Heart right ventricle (tissue), 16 donors: ENCODE data around the gene IL1RAPL1. TPM values are rescaled to one million over a fixed set of nuclear protein-coding genes. Genes with fewer than 3 reads are reported as not detected.
A peak's percentile ranks its signal among the peaks of the same experiment; 100 is the strongest.

Experiments used
- ATAC-seq, 8 donors: fragments of 200-7000 bp; cut with Tn5 transposase; one replicate each; pipeline ENCODE4 v1.9.1; 2020; ENCODE audit warnings: mild to moderate bottlenecking in 8 of 8, moderate library complexity in 8 of 8, moderate number of reproducible peaks in 1 of 8
- DNase-seq, 2 donors: peaks; one replicate each; pipeline ENCODE4 v3.0.0-alpha.2; 2020
- H3K27ac ChIP-seq, 10 donors: fragments of 200-600 bp; sonication (generic) in 2 of 10; one replicate each; pipeline versions ENCODE4 v1.5.0 to v1.8.0; 2020 to 2022; ENCODE audit warnings: mild to moderate bottlenecking in 3 of 10
- H3K27me3 ChIP-seq, 7 donors: fragments of 200-600 bp; one replicate each; pipeline ENCODE4 v1.8.0; 2021 to 2022; ENCODE audit warnings: mild to moderate bottlenecking in 2 of 7
- H3K36me3 ChIP-seq, 9 donors: fragments of 200-600 bp; sonication (generic) in 1 of 9; one replicate each; pipeline versions ENCODE4 v1.5.0 to v1.8.0; 2020 to 2022; ENCODE audit warnings: mild to moderate bottlenecking in 2 of 9
- H3K4me1 ChIP-seq, 9 donors: fragments of 200-600 bp; sonication (generic) in 1 of 9; one replicate each; pipeline versions ENCODE4 v1.5.0 to v1.8.0; 2020 to 2022; ENCODE audit warnings: mild to moderate bottlenecking in 4 of 9
- H3K4me3 ChIP-seq, 10 donors: fragments of 200-600 bp; sonication (generic) in 2 of 10; one replicate each; pipeline versions ENCODE4 v1.5.0 to v1.8.0; 2020 to 2022; ENCODE audit warnings: mild to moderate bottlenecking in 7 of 10, moderate library complexity in 2 of 10
- H3K9me3 ChIP-seq, 11 donors: fragments of 200-600 bp in 10 of 11; sonication (generic) in 2 of 11; one replicate each; pipeline versions ENCODE4 v1.5.0 to v1.8.0; 2013 to 2022; ENCODE audit warnings: mild to moderate bottlenecking in 2 of 11, control low read depth in 1 of 11, moderate library complexity in 1 of 11
- WGBS, 2 donors: extraction: QIAGEN DNeasy Blood & Tissue Kit; methylation state at CpG; one replicate each; pipeline ENCODE4 v1.1.7; 2013; ENCODE audit warnings: inconsistent platforms in 1 of 2; 5-methylcytosine and 5-hydroxymethylcytosine counted together
- intact Hi-C, 10 donors: fragments of 100-400 bp; cut with DNase I; formaldehyde crosslinking; loops; one replicate each; pipeline versions ENCODE4 v1.11.1 to v1.14.2; 2022
- polyA plus RNA-seq, 2 donors: library from polyadenylated mRNA; stranded (reverse); fragments of 200-250 nt; gene quantifications; one replicate each; pipeline ENCODE4 v1.2.3, GENCODE V29; 2013
- total RNA-seq, 10 donors: library from RNA; stranded (reverse); fragmentation: NEBNext Ultra II Directional in 3 of 10; extraction: Animal tissue kit (Norgen Biotek cat#: 25700) in 3 of 10; gene quantifications; one replicate each; pipeline versions ENCODE4 v1.2.1 to v1.2.4, GENCODE V29; 2021 to 2023
- TF ChIP-seq, protein P1 (sequence below), 9 donors: fragments of 200-600 bp; sonication (generic) in 2 of 9; IDR thresholded peaks; one replicate each; pipeline versions ENCODE4 v1.5.0 to v1.8.0; 2021 to 2022; ENCODE audit warnings: antibody characterized with exemption in 9 of 9, mild to moderate bottlenecking in 5 of 9, moderate library complexity in 1 of 9
- donor health status: Arrhythmogenic right ventricular cardiomyopathy.
- donor health status: ischemic (EF 13 %, LVEDD 7.1; RV severe dilation, severe dysfunction).
- donor health status: healthy with polysubstance abuse.
- donor health status: DM: no; HTN: yes; CAD: no.
- donor health status: DM: no; HTN: no; CAD: no.
- donor health status: ischemic (EF 25% LVEDD 6.9; RV normal size, moderate dysfunction).
- donor health status: ischemic (EF 25% LVEDD 5.7; RV mildly dilated, moderate dysfunction).
- donor health status: healthy.
- donor health status: DM: yes; HTN: yes; CAD: no.
- donor health status: Ischemic cardiomyopathy.
- donor health status: ischemic (EF 35%, LVEDD 5.7; RV mildly dilated, moderate dysfunction).
- donor health status: nonischemic (EF 11% LVEDD 7.7; RV severe dilation, severe dysfunction).
- donor health status: DM: yes; HTN: yes; CAD: no.
- donor health status: PGD.
- donor health status: ischemic (EF 29% LVEDD 5.4; RV normal size, mild dysfunction).
- donor health status: nonischemic (EF 23%, LVEDD 6.1; RV moderate dilation, normal function).

The IL1RAPL1 gene
- total and polyA plus RNA-seq, 12 donors = 0.13 to 6.3 (median 2.8) TPM

DNA sequence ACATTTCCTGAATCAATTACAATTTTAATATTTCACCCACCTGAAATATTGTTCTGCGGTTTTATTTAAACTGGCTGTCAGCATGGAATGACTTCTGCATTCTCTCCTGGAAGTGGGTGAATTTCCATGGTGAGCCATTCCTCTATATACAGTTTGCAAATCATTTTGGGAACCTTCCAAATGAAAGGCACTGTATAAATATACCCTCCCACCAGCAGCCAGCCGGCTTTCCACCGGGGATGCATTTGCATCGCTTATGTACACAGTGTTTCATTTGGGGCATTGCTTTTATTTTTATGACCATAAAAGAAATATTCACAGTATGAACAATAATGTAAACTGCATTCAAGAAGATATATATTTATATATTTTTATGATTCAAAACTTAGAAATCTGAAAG is 4.7 kb upstream of the IL1RAPL1 start:
- DNase-seq (no peak), ATAC-seq (no peak)
- no peaks in the 10 kb centered on the region for H3K36me3 ChIP-seq
- peaks cover 0 to 30% (median 0%) of the 10 kb centered on the region in 7 donors for H3K27me3 ChIP-seq
- WGBS, 2 donors = 60 to 61% methylated on average over 4 of the region's 4 CpGs
- H3K27ac ChIP-seq = no peak overlapping the region
- H3K4me3 ChIP-seq = no peak overlapping the region
- TF ChIP-seq, protein P1, sequence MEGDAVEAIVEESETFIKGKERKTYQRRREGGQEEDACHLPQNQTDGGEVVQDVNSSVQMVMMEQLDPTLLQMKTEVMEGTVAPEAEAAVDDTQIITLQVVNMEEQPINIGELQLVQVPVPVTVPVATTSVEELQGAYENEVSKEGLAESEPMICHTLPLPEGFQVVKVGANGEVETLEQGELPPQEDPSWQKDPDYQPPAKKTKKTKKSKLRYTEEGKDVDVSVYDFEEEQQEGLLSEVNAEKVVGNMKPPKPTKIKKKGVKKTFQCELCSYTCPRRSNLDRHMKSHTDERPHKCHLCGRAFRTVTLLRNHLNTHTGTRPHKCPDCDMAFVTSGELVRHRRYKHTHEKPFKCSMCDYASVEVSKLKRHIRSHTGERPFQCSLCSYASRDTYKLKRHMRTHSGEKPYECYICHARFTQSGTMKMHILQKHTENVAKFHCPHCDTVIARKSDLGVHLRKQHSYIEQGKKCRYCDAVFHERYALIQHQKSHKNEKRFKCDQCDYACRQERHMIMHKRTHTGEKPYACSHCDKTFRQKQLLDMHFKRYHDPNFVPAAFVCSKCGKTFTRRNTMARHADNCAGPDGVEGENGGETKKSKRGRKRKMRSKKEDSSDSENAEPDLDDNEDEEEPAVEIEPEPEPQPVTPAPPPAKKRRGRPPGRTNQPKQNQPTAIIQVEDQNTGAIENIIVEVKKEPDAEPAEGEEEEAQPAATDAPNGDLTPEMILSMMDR (IDR thresholded peaks at IDR 0.05) = no peak
- H3K4me1 ChIP-seq = no peaks in the 10 kb centered on the region
- intact Hi-C loops = loop anchor here in 1 of 10 donors (10.0 kb wide), 1 partner anchor 512 kb away; no protein-coding TSS in a partner anchor
- H3K9me3 ChIP-seq = no peaks in the 10 kb centered on the region

DNA sequence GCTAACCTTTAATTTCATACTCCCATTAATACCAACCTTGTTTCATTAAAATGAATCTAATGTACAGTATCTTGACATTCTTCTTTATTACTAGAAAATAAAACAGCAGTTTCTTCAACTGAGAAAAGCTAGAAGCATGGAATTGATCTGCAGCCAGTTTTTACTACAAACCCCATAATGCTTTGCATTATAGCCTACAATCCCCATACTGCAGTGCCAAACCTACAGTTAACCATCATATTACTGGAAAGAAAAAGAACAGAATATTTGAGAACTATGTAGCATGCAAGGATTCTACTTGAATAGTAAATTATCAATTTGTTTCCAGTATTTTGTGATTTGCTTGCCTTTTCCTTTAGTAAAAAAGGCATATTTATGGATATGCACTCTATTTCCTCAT is 3.2 kb upstream of the IL1RAPL1 start:
- Histone ChIP-seq H3K36me3 (no peaks in the 10 kb centered on the region), H3K27me3 (peaks cover 0 to 41% (median 0%) of the 10 kb centered on the region in 7 donors), H3K27ac (no peak overlapping the region), H3K4me1 (no peaks in the 10 kb centered on the region), H3K4me3 (no peak overlapping the region), H3K9me3 (no peaks in the 10 kb centered on the region)
- TF ChIP-seq, protein P1 (IDR thresholded peaks at IDR 0.05) = no peak
- intact Hi-C loops = loop anchor here in 1 of 10 donors (10.0 kb wide), 1 partner anchor 511 kb away; no protein-coding TSS in a partner anchor
- DNase-seq (no peak), ATAC-seq (no peak)

- Histone ChIP-seq H3K9me3 (no peaks in the 10 kb centered on the region), H3K27ac (no peak overlapping the region), H3K4me1 (no peaks in the 10 kb centered on the region), H3K36me3 (no peaks in the 10 kb centered on the region), H3K4me3 (peak overlapping the region in 9 of 10 donors; percentile 28 to 56 (median 51)), H3K27me3 (peaks cover 0 to 43% (median 0%) of the 10 kb centered on the region in 7 donors)
- intact Hi-C loops = loop anchor here in 5 of 10 donors (5.0 to 10.0 kb wide), 4 partner anchors 457 to 509 kb away; no protein-coding TSS in a partner anchor
- ATAC-seq (no peak), DNase-seq (no peak)
- WGBS, 2 donors = 5 to 11% methylated on average over 10 of the region's 10 CpGs
- TF ChIP-seq, protein P1 (IDR thresholded peaks at IDR 0.05) = no peak
These were observed 1.5 kb upstream of the IL1RAPL1 start for GRCh38 chrX:28585767-28586166.

GRCh38 chrX:28586286-28586685 is 960 bp upstream of the IL1RAPL1 start:
- 0 to 4% methylated on average over 9 of the region's 9 CpGs for WGBS, 2 donors
- DNase-seq (peak; percentile 15), ATAC-seq (peak; percentile 59 to 79 (median 78))
- TF ChIP-seq, protein P1 (IDR thresholded peaks at IDR 0.05) = no peak
- H3K27ac ChIP-seq = peak overlapping the region in 3 of 10 donors; percentile 9 to 46 (median 37)
- no peaks in the 10 kb centered on the region for H3K9me3 ChIP-seq
- H3K36me3 ChIP-seq = no peaks in the 10 kb centered on the region
- H3K4me1 ChIP-seq = no peaks in the 10 kb centered on the region
- H3K27me3 ChIP-seq = peaks cover 0 to 43% (median 0%) of the 10 kb centered on the region in 7 donors
- H3K4me3 ChIP-seq = peak overlapping the region in 9 of 10 donors; percentile 28 to 56 (median 51)
- intact Hi-C loops = loop anchor here in 5 of 10 donors (5.0 to 10.0 kb wide), 4 partner anchors 456 to 509 kb away; no protein-coding TSS in a partner anchor
